H1 (cell line): ENCODE measurements around the gene ELOVL6. TPM values are rescaled to one million over a fixed set of nuclear protein-coding genes. Genes with fewer than 3 reads are reported as not detected.

Source experiments
- EZH2 ChIP-seq: fragments of 200-600 bp; sonication (generic); IDR thresholded peaks from 2 replicates; pipeline ENCODE4 v1.7.1; 2012; ENCODE audit warnings: low read depth, mild to moderate bottlenecking, moderate library complexity, low read length, inconsistent platforms; ENCODE audit not compliant: severe bottlenecking
- NRF1 ChIP-seq: IDR thresholded peaks from 2 replicates; pipeline ENCODE4 v1.6.1; 2011; ENCODE audit warnings: mild to moderate bottlenecking, low read depth, low read length, improper control_type of control experiment
- SUZ12 ChIP-seq: fragments of 200-600 bp; sonication (generic); IDR thresholded peaks from 2 replicates; pipeline ENCODE4 v1.6.1; 2012; ENCODE audit warnings: mild to moderate bottlenecking, inconsistent platforms, low read length, moderate library complexity, mixed read lengths
- polyA plus RNA-seq, 7 experiments: library from polyadenylated mRNA; depleted of rRNA in 3 of 7; stranded (reverse) in 5 of 7; unstranded in 2 of 7; fragments of >200 nt in 5 of 7; fragments of 200-250 nt in 2 of 7; gene quantifications; 1 replicate in 5 of 7; 2 replicates in 1 of 7; 4 replicates in 1 of 7; pipeline versions ENCODE4 v1.2.1 to v1.2.3, GENCODE V29; 2011 to 2013; ENCODE audit warnings: missing spikeins in 2 of 7, mixed read lengths in 2 of 7
- total RNA-seq: library from RNA; stranded (reverse); fragmentation: NEBNext Ultra II Directional; extraction: Animal tissue kit (Norgen Biotek cat#: 25700); gene quantifications from 2 replicates; pipeline ENCODE4 v1.2.1, GENCODE V29; 2021
- TF ChIP-seq, protein P1 (sequence below), 3 experiments: IDR thresholded peaks; 1 replicate in 2 of 3; 2 replicates in 1 of 3; pipeline versions ENCODE4 v1.5.1 to v1.6.1; 2011; ENCODE audit warnings: low read length in 3 of 3, mild to moderate bottlenecking in 3 of 3, inconsistent platforms in 2 of 3, low read depth in 1 of 3, moderate library complexity in 1 of 3; ENCODE audit not compliant: insufficient read depth in 1 of 3; ENCODE audit errors: control extremely low read depth in 1 of 3

ELOVL6 gene
- total and polyA plus RNA-seq, 2 of the 8 experiments (the other 6 are each of a cell fraction or from before 2014, with no cell fraction given), result 27.8 to 86.6 TPM

DNA sequence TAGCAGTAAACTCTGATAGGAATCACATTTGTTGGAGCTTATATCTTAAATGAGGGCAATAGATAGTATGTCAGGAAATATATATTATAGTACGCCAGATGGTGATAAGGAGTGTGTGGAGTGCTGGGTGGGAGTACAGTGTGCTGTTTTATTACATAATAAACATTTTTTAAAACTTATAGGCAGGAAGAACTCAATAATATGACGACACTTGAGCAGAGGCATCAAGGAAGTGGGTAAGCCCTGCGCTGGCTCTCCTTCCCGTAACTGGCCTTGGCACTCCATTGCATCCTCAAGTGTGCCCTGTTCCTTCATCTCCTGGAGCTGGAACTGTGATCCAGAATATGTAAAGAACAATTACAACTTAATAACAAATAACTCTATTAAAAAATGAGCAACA, 123.8 kb downstream of the ELOVL6 start (continued):
- TF ChIP-seq, protein P1, sequence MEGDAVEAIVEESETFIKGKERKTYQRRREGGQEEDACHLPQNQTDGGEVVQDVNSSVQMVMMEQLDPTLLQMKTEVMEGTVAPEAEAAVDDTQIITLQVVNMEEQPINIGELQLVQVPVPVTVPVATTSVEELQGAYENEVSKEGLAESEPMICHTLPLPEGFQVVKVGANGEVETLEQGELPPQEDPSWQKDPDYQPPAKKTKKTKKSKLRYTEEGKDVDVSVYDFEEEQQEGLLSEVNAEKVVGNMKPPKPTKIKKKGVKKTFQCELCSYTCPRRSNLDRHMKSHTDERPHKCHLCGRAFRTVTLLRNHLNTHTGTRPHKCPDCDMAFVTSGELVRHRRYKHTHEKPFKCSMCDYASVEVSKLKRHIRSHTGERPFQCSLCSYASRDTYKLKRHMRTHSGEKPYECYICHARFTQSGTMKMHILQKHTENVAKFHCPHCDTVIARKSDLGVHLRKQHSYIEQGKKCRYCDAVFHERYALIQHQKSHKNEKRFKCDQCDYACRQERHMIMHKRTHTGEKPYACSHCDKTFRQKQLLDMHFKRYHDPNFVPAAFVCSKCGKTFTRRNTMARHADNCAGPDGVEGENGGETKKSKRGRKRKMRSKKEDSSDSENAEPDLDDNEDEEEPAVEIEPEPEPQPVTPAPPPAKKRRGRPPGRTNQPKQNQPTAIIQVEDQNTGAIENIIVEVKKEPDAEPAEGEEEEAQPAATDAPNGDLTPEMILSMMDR (IDR thresholded peaks at IDR 0.05; ENCODE audit: control extremely low read depth in 1 of 3, insufficient read depth in 1 of 3, low read depth in 1 of 3, low read length in 3 of 3), result no peak
- TF ChIP-seq EZH2 (no peak), SUZ12 (no peak), NRF1 (no peak)
